Naive thymus-derived CD8-positive, alpha-beta T cell (primary cell): ENCODE data around the gene C1QTNF12. TPM values are rescaled to one million over a fixed set of nuclear protein-coding genes. Genes with fewer than 3 reads are reported as not detected.
A peak's percentile ranks its signal among the peaks of the same experiment; 100 is the strongest.

Experiments
- ATAC-seq, 2 donors: fragments of 150-1000 bp; cut with Tn5 transposase in 1 of 2; sonication (Bioruptor Pico), chemical (Tn5 transposase) in 1 of 2; 1 replicate in 1 of 2; 2 replicates in 1 of 2; pipeline ENCODE4 v1.10.0; 2021; ENCODE audit warnings: mild to moderate bottlenecking in 2 of 2, moderate library complexity in 2 of 2
- POLR2A ChIA-PET: fragments of 350-600 bp; sonication (Branson Sonifier 250); formaldehyde crosslinking; loops from one replicate; lab custom pipeline; 2021; ENCODE audit warnings: antibody characterized with exemption; lab: Charles Lee
- DNase-seq, 10 donors: peaks; one replicate each; pipeline versions ENCODE4 v3.0.0 to v3.0.0-alpha.2; 2020 to 2022
- H3K27ac Mint-ChIP-seq, 10 donors: one replicate each; pipeline ENCODE4 v1.8.0; 2020 to 2022; ENCODE audit warnings: mild to moderate bottlenecking in 10 of 10, mixed read lengths in 10 of 10, moderate library complexity in 4 of 10, inconsistent platforms in 1 of 10
- H3K27me3 Mint-ChIP-seq, 5 donors: one replicate each; pipeline ENCODE4 v1.8.0; 2021 to 2022; ENCODE audit warnings: mixed read lengths in 5 of 5
- H3K36me3 Mint-ChIP-seq, 3 donors: one replicate each; pipeline ENCODE4 v1.8.0; 2020 to 2022; ENCODE audit warnings: mixed read lengths in 3 of 3, mild to moderate bottlenecking in 2 of 3, inconsistent platforms in 1 of 3
- H3K4me1 Mint-ChIP-seq, 4 donors: one replicate each; pipeline ENCODE4 v1.8.0; 2021 to 2022; ENCODE audit warnings: mixed read lengths in 4 of 4
- H3K4me3 Mint-ChIP-seq, 10 donors: one replicate each; pipeline ENCODE4 v1.8.0; 2020 to 2022; ENCODE audit warnings: mild to moderate bottlenecking in 10 of 10, mixed read lengths in 10 of 10, moderate library complexity in 6 of 10, inconsistent platforms in 1 of 10
- H3K9me3 Mint-ChIP-seq, 9 donors: one replicate each; pipeline ENCODE4 v1.8.0; 2020 to 2022; ENCODE audit warnings: mixed read lengths in 9 of 9, mild to moderate bottlenecking in 3 of 9, inconsistent platforms in 1 of 9, moderate library complexity in 1 of 9
- polyA plus RNA-seq, 3 donors: library from polyadenylated mRNA; unstranded; fragments of 300-500 nt; fragmentation: Illumina TruSeq; gene quantifications; one replicate each; pipeline ENCODE4 v1.2.3, GENCODE V29; 2021
- total RNA-seq, 8 experiments: library from RNA in 2 of 8; stranded (reverse) in 2 of 8; gene quantifications; one replicate each; pipeline ENCODE4 v1.2.3 and lab custom pipeline; 2021 to 2026

C1QTNF12 gene, protein sequence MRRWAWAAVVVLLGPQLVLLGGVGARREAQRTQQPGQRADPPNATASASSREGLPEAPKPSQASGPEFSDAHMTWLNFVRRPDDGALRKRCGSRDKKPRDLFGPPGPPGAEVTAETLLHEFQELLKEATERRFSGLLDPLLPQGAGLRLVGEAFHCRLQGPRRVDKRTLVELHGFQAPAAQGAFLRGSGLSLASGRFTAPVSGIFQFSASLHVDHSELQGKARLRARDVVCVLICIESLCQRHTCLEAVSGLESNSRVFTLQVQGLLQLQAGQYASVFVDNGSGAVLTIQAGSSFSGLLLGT
- total RNA-seq (1 to 10 TPM; 5.0 to 7.1 TPM), polyA plus RNA-seq (under 1 TPM in 1 of 3 donors, not detected in 2; 0.22 TPM), total RNA-seq (lab: John Stamatoyannopoulos, UW) (0.29 to 1.4 (median 0.91) reads per million in 6 experiments)

DNA sequence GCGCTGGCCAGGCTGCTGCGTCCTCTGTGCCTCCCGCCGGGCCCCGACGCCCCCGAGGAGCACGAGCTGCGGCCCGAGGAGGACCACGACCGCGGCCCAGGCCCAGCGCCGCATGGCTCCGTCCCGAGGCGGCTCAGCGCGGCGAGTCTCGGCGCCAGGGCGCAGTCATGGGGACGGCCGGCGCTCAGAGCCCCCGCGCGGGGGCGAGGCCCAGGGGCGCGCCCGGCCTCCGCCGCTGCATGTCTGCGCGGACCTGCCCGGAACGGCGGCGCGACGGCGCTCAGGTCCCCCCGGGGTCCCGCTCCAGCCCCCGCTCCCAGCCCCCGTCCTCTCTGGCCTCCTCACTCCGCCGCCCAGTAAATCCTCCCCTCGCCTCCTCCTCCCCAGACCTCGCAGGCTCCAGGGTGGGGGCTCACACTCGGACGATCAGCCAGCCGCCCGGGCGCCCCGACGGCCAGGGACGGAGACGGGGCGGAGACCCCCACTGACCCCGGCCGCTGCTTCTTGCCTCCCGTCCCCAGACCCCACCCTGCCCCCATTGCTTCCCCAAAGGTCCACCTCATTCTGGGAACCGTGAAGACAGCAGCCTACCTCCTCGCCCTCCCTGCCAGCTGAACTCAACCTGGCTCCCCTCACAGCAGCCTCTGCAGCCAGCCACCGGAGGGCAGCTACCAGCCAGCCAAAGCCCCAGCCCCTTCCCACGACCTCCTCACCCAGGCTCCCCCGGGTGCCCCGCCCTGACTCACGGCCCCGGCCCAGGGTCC lies at the start of gene C1QTNF12:
Gene C1QTNF12 (minus strand): TSS at position 146 of the 764 bp plus-strand sequence. CDS start 32 bp downstream, at position 114.
- Mint-ChIP-seq H3K4me3 (peak within 1 kb of the TSS in 3 of 10 donors; percentile 11 to 29 (median 24)), H3K9me3 (no peaks in the 10 kb centered on the region), H3K27me3 (peaks cover 0 to 1% (median 0%) of the 10 kb centered on the region in 5 donors), H3K36me3 (no peaks in the 10 kb centered on the region), H3K27ac (no peak within 1 kb of the TSS), H3K4me1 (peaks cover 5 to 16% (median 15%) of the 10 kb centered on the region in 4 donors)
- DNase-seq (no peak), ATAC-seq (peak in 1 of 2 donors; percentile 18)
- POLR2A ChIA-PET, result interaction anchor here (0.5 to 0.9 kb wide), 2 partner anchors 11 to 234 kb away, joined by 3 to 4 read pairs; no protein-coding TSS in a partner anchor

DNA sequence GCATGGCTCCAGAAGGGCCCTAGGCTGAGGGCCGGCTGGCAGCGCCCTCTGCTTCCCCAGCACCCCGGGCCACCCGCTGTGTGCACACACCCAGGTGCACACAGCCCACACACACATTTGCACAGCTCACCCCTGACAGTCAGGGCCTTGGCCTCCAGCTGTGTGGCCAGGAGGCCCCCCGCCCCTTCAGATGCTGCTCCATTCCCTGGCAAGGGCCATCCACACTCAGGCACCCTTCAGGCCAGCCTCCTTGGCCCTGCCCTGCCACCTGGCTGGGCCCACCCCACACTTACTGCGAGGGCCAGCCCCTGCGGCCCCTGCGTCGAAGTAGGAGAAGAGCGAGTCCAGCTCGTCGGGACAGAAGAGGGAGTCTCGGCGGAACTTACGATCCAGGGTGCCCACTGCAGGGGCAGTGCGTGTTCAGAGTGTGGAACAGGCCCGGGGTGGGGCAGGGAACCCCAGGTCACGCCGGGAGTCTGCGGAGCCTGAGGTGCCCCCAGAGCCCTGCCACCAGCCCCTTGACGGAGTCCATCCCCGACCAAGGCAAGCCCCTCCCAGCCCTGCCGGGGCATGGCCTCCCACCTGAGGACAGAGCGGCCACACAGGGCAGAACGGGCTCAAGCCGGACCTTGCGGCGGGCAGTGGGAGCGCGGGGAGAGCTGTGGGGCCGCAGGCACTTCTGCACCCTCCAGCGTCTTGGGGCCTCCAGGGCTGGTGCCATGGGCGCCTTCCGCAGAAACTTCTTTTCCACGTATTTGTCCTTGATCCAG lies 48.8 kb upstream of the C1QTNF12 start:
- peaks cover 0 to 2% (median 0%) of the 10 kb centered on the region in 5 donors for H3K27me3 Mint-ChIP-seq
- no peak overlapping the region for H3K27ac Mint-ChIP-seq
- no peak overlapping the region for H3K4me3 Mint-ChIP-seq
- peaks cover 0 to 9% (median 5%) of the 10 kb centered on the region in 4 donors for H3K4me1 Mint-ChIP-seq
- H3K9me3 Mint-ChIP-seq, result no peaks in the 10 kb centered on the region
- POLR2A ChIA-PET, result interaction anchor here (1.2 kb wide), 1 partner anchor 10 kb away, joined by 5 read pairs; no protein-coding TSS in a partner anchor
- ATAC-seq (no peak), DNase-seq (no peak)
- no peaks in the 10 kb centered on the region for H3K36me3 Mint-ChIP-seq

DNA sequence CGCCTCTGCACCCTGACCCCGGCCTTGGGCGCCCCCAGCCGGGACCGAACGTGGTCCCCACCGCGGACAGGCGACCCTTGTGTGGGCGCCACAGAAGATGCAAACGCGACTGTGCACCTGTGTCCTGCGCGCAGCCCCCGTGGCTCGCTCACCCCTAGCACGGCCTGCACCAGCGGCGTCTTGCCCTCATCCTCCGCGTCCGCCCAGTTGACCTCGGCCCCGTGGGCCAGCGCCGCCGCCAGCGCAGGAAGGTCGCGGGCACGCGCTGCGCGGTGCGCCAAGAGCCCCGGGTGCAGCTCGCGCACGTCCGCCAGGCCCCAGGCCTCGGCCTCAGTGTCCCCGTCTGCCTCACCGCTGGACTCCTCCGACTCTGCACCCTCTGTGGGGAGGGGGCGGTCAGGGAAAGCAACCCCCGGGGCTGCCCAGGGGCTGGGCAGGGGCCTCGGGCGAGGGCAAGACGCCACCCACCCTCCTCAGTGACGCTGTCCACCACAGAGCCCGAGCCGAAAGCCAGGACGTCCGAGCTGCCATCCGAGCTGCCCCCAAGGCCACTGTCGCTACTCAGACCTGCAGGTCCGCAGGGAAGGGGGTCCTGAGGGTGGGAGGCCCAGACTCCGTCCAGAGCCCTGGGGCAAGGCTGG lies 47.8 kb upstream of the C1QTNF12 start:
- no peaks in the 10 kb centered on the region for H3K36me3 Mint-ChIP-seq
- DNase-seq, result no peak
- no peak overlapping the region for H3K4me3 Mint-ChIP-seq
- peaks cover 0 to 9% (median 0%) of the 10 kb centered on the region in 5 donors for H3K27me3 Mint-ChIP-seq
- no peak for ATAC-seq
- no peaks in the 10 kb centered on the region for H3K9me3 Mint-ChIP-seq
- no peak overlapping the region for H3K27ac Mint-ChIP-seq
- H3K4me1 Mint-ChIP-seq, result peaks cover 2 to 12% (median 6%) of the 10 kb centered on the region in 4 donors
- POLR2A ChIA-PET, result interaction anchor here (1.2 kb wide), 1 partner anchor 11 kb away, joined by 5 read pairs; no protein-coding TSS in a partner anchor

DNA sequence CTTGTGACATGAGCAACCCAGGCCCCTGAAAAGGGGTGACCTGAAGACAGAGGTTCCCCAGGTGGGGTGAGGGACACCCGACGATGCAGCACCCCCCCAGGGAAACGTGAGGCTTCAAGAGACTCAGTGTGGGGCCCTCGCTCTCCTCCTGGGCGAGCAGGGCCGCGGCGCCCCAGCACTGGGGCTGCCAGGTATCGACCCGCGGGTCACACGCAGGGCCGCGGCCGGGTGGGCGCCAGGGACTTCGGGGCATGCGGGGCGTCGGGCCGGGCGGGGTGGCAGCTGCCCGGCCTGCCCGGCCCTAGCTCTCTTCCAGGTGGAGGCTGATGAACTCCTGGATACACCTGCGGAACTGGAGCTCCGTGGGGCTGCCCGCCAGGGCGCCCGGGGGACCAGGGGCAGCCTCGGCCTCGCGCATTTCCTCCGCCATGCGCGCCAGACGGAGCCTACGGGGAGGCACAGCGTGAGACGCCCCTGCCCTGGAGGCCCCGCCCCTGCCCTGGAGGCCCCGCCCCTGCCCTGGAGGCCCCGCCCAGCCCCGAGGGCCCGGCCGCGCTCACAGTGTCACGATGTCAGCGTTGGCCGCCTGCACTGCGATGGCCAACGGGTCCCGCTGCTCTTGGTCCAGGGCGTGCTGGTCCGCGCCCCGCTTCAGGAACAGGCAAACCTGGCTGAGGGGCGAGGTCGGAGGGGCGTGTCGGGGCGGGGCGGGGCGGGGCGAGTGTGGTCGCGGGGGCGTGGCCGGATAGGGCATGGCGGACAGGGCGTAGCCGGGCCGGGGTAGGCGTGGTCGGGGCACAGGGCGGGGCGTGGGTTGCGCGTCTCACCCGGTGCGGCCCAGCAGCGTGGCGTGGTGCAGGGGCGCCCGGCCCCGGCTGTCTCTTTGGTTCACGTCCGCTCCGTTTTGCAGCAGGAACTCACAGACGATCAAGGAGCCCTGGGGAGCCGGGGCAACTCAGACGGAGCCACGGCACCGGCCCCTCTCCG lies 47.0 kb upstream of the C1QTNF12 start:
- ATAC-seq (no peak), DNase-seq (no peak)
- Mint-ChIP-seq H3K27me3 (peaks cover 0 to 9% (median 0%) of the 10 kb centered on the region in 5 donors), H3K27ac (no peak overlapping the region), H3K9me3 (no peaks in the 10 kb centered on the region), H3K4me3 (no peak overlapping the region), H3K36me3 (no peaks in the 10 kb centered on the region), H3K4me1 (peaks cover 2 to 12% (median 6%) of the 10 kb centered on the region in 4 donors)
- POLR2A ChIA-PET, result no interaction called here

DNA sequence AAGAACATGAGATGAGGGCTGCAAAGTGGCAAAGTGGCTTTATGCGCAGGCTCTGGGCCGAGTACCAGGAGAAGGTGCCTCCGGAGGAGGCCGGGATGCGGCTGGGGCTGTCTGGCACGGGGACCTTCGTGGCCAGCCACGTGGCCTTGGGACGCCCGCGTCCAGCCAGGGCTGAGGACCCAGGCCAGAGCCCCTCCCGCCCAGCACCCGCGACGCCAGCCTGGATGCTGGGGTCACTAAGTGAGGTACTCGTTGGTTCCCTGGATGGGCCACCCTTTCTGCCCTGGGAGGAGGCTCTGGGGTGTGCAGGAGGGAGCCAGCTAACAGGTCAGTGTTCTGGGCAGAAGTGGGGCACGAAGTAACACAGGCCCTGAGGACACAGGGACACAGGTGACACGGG lies 46.3 kb upstream of the C1QTNF12 start:
- POLR2A ChIA-PET, result no interaction called here
- no peak for ATAC-seq
- H3K36me3 Mint-ChIP-seq, result no peaks in the 10 kb centered on the region
- no peak for DNase-seq
- H3K4me3 Mint-ChIP-seq, result no peak overlapping the region
- H3K9me3 Mint-ChIP-seq, result no peaks in the 10 kb centered on the region
- H3K4me1 Mint-ChIP-seq, result peaks cover 2 to 12% (median 6%) of the 10 kb centered on the region in 4 donors
- H3K27ac Mint-ChIP-seq, result no peak overlapping the region
- peaks cover 0 to 9% (median 0%) of the 10 kb centered on the region in 5 donors for H3K27me3 Mint-ChIP-seq

DNA sequence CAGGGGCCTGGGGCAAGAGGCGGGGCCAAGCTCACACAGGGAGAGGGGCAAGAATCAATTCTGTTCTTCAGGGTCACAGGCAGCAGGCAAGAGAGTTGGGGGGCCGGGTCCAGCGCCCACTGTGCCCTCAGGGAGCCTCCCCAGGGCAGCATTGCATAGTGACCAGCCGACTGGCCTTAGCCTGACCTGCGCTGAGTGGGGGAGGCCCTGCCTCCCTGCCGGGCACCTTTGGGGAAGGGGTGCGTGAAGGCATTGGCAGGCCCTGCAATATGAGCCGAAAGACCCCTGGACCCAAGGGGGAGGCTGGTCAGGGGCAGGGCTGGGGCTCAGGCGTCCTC lies 45.9 kb upstream of the C1QTNF12 start:
- POLR2A ChIA-PET, result interaction anchor here (1.1 to 1.5 kb wide), 3 partner anchors 107 to 170 kb away, joined by 3 to 15 read pairs (median 3); partner anchors contain the start of gene CCNL2
- Mint-ChIP-seq H3K9me3 (no peaks in the 10 kb centered on the region), H3K4me1 (peaks cover 2 to 12% (median 6%) of the 10 kb centered on the region in 4 donors), H3K27ac (no peak overlapping the region), H3K36me3 (no peaks in the 10 kb centered on the region), H3K27me3 (peaks cover 0 to 9% (median 0%) of the 10 kb centered on the region in 5 donors), H3K4me3 (no peak overlapping the region)
- ATAC-seq (no peak), DNase-seq (no peak)

DNA sequence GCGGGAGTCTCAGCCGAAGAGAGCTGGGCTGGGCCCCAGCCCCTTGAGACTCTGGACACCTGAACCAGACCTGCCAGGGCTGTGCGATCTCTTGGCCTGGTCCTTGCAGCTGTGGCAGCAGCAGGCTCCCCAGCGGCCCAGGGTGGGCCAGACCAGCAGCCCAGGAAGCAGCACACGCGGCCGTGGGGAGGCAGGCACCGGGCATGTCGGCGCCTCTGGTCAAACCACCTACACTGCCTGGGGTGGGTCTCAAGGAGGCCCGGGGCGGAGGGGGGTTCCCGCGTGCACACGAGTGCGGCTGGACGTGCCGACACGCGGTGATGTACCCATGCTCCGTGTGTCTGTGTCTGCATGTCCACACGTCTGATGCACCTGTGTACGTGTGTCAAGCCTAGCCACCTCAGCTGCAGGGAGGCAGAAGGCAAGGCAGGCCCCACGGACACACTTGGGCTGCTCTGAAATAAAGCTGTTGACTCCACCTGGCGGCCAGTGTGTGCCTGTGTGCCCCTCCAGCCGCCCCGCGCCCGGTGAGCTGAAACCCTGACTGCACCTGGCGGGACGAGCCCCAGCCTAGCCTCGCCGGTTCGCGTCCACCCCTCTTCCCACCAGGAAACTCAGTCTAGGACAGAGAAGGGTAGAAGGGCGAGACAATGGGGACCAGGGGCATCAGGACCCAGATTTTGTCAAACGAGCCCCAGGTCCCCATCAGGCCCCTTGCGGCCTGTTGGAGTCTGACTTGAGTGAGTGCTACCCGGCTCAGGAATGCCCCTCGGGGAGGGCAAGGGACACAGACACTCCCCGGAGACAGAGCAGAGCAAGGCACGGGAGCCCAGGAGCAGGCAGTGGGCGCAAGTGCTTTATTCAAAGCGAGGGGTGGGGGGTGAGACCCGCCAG lies 45.3 kb upstream of the C1QTNF12 start:
- DNase-seq (peak; percentile 40 to 84 (median 64)), ATAC-seq (peak; percentile 90 to 91)
- H3K4me3 Mint-ChIP-seq, result no peak overlapping the region
- peaks cover 2 to 12% (median 6%) of the 10 kb centered on the region in 4 donors for H3K4me1 Mint-ChIP-seq
- H3K27ac Mint-ChIP-seq, result peak overlapping the region in 2 of 10 donors; percentile 21 to 56
- H3K27me3 Mint-ChIP-seq, result peaks cover 0 to 9% (median 0%) of the 10 kb centered on the region in 5 donors
- POLR2A ChIA-PET, result interaction anchor here (1.1 to 1.5 kb wide), 3 partner anchors 108 to 169 kb away, joined by 3 to 15 read pairs (median 3); partner anchors contain the start of gene CCNL2
- H3K9me3 Mint-ChIP-seq, result no peaks in the 10 kb centered on the region
- no peaks in the 10 kb centered on the region for H3K36me3 Mint-ChIP-seq

DNA sequence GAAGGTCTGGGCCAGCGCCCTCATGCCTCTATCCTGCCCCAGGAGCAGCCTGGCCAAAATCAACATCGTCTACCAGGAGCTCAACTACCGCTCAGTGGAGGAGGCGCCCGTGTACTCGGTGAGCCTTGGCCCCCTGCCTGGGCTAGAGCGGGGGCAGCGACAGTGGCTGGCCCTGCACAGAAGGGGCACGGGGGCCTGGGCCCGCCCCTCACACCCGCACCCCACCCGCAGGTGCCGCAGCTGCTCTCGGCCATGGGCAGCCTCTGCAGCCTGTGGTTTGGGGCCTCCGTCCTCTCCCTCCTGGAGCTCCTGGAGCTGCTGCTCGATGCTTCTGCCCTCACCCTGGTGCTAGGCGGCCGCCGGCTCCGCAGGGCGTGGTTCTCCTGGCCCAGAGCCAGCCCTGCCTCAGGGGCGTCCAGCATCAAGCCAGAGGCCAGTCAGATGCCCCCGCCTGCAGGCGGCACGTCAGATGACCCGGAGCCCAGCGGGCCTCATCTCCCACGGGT lies 44.6 kb upstream of the C1QTNF12 start:
- DNase-seq (no peak), ATAC-seq (no peak)
- no peaks in the 10 kb centered on the region for H3K9me3 Mint-ChIP-seq
- H3K4me3 Mint-ChIP-seq, result no peak overlapping the region
- POLR2A ChIA-PET, result interaction anchor here (1.1 to 1.5 kb wide), 3 partner anchors 108 to 168 kb away, joined by 3 to 15 read pairs (median 3); partner anchors contain the start of gene CCNL2
- H3K36me3 Mint-ChIP-seq, result no peaks in the 10 kb centered on the region
- peaks cover 0 to 9% (median 0%) of the 10 kb centered on the region in 5 donors for H3K27me3 Mint-ChIP-seq
- no peak overlapping the region for H3K27ac Mint-ChIP-seq
- H3K4me1 Mint-ChIP-seq, result peaks cover 2 to 12% (median 6%) of the 10 kb centered on the region in 4 donors

DNA sequence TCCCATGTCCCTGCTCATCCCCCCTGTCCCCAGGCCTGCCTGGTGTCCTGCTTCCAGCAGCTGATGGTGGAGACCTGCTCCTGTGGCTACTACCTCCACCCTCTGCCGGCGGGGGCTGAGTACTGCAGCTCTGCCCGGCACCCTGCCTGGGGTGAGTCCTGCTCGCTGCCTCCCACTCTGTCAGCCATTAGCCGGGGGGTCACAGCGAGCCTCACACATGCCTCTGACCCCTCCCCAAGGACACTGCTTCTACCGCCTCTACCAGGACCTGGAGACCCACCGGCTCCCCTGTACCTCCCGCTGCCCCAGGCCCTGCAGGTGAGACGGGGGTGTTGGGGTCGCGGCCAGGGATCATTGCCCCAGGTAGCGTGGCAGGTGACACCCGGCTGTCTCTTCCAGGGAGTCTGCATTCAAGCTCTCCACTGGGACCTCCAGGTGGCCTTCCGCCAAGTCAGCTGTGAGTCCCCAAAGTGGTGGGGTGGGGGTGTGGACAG lies 43.8 kb upstream of the C1QTNF12 start:
- ATAC-seq (peak; percentile 60 to 68), DNase-seq (peak in 9 of 10 donors; percentile 53 to 81 (median 64))
- Mint-ChIP-seq H3K9me3 (no peaks in the 10 kb centered on the region), H3K27me3 (peaks cover 0 to 9% (median 0%) of the 10 kb centered on the region in 5 donors), H3K4me3 (no peak overlapping the region), H3K4me1 (peaks cover 2 to 12% (median 6%) of the 10 kb centered on the region in 4 donors), H3K36me3 (no peaks in the 10 kb centered on the region), H3K27ac (no peak overlapping the region)
- POLR2A ChIA-PET, result interaction anchor here (1.0 kb wide), 1 partner anchor 168 kb away, joined by 4 read pairs; no protein-coding TSS in a partner anchor
